Measurements from ENCODE around the gene RAPGEF5. TPM values are rescaled to one million over a fixed set of nuclear protein-coding genes. Genes with fewer than 3 reads are reported as not detected.
A peak's percentile ranks its signal among the peaks of the same experiment; 100 is the strongest.

Gene RAPGEF5
- total RNA-seq, 2 donors from 2014 or later, result 7.4 to 29.8 TPM

- H3K4me1 ChIP-seq (replicated peaks), result no peaks in the 10 kb centered on the region
- H3K27ac ChIP-seq, result no peak overlapping the region
- DNase-seq (ENCODE audit: low spot score), result no peak
- intact Hi-C loops (cut with DNase I), result no loop called here
- TF ChIP-seq POLR2AphosphoS5 (IDR thresholded peaks at IDR 0.05) (no peak), CTCF (IDR thresholded peaks at IDR 0.05) (no peak), POLR2A (IDR thresholded peaks at IDR 0.05) (no peak)
- no peaks in the 10 kb centered on the region for H3K9me3 ChIP-seq
- H3K27me3 ChIP-seq (replicated peaks; ENCODE audit: insufficient read depth), result no peaks in the 10 kb centered on the region
- H3K36me3 ChIP-seq, result no peaks in the 10 kb centered on the region
- H3K4me3 ChIP-seq, result no peak overlapping the region
- 98% methylated on average over 4 of the region's 4 CpGs for WGBS
These were observed 4.1 kb downstream of the RAPGEF5 start for GRCh38 chr7:22352887-22353286.

- intact Hi-C loops (cut with DNase I), result no loop called here
- DNase-seq (ENCODE audit: low spot score), result no peak
- WGBS, result 29% methylated on average over 2 of the region's 2 CpGs
- no peaks in the 10 kb centered on the region for H3K9me3 ChIP-seq
- no peak overlapping the region for H3K27ac ChIP-seq
- no peaks in the 10 kb centered on the region for H3K4me1 ChIP-seq (replicated peaks)
- no peak for TF ChIP-seq POLR2AphosphoS5 (IDR thresholded peaks at IDR 0.05)
- no peak for TF ChIP-seq CTCF (IDR thresholded peaks at IDR 0.05)
- TF ChIP-seq POLR2A (IDR thresholded peaks at IDR 0.05), result no peak
- H3K27me3 ChIP-seq (replicated peaks; ENCODE audit: insufficient read depth), result no peaks in the 10 kb centered on the region
- H3K36me3 ChIP-seq, result no peaks in the 10 kb centered on the region
- no peak overlapping the region for H3K4me3 ChIP-seq
These were observed 5.1 kb downstream of the RAPGEF5 start for GRCh38 chr7:22351878-22352277.

- no peaks in the 10 kb centered on the region for H3K4me1 ChIP-seq (replicated peaks)
- no peak for DNase-seq (ENCODE audit: low spot score)
- 39% methylated on average over 2 of the region's 2 CpGs for WGBS
- no peaks in the 10 kb centered on the region for H3K27me3 ChIP-seq (replicated peaks; ENCODE audit: insufficient read depth)
- H3K4me3 ChIP-seq, result no peak overlapping the region
- no peak for TF ChIP-seq CTCF (IDR thresholded peaks at IDR 0.05)
- TF ChIP-seq POLR2A (IDR thresholded peaks at IDR 0.05), result no peak
- no peak for TF ChIP-seq POLR2AphosphoS5 (IDR thresholded peaks at IDR 0.05)
- H3K27ac ChIP-seq, result no peak overlapping the region
- H3K36me3 ChIP-seq, result no peaks in the 10 kb centered on the region
- intact Hi-C loops (cut with DNase I), result no loop called here
- no peaks in the 10 kb centered on the region for H3K9me3 ChIP-seq
These were observed 5.6 kb downstream of the RAPGEF5 start for GRCh38 chr7:22351329-22351692.

- Histone ChIP-seq H3K27ac (no peak overlapping the region), H3K4me3 (no peak overlapping the region), H3K4me1 (replicated peaks) (no peaks in the 10 kb centered on the region), H3K27me3 (replicated peaks; ENCODE audit: insufficient read depth) (no peaks in the 10 kb centered on the region), H3K9me3 (no peaks in the 10 kb centered on the region), H3K36me3 (no peaks in the 10 kb centered on the region)
- 24% methylated on average over 2 of the region's 2 CpGs for WGBS
- TF ChIP-seq POLR2A (IDR thresholded peaks at IDR 0.05) (no peak), CTCF (IDR thresholded peaks at IDR 0.05) (no peak), POLR2AphosphoS5 (IDR thresholded peaks at IDR 0.05) (peak; percentile 69)
- peak; percentile 34 for DNase-seq (ENCODE audit: low spot score)
- intact Hi-C loops (cut with DNase I), result no loop called here
These were observed 6.3 kb downstream of the RAPGEF5 start for GRCh38 chr7:22350466-22351328.

DNA sequence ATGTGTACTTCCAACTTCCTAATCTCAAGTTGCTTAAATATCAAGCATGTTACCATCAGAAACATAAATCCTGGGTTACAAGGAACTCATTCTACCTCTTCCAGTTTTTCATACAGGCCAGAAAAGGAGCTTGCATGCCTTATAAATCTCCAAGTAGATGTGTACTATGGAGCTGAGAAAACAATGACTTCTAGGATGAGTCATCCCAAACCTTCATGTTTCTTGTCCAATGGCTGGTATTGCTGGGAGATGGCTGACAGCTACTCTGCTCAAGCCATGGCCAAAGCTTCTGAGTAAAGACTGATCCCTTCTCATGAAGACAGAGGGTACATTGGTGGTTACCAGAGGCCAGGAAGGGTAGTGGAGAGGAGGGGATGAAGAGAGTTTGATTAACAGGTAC lies 8.6 kb downstream of the RAPGEF5 start:
- Histone ChIP-seq H3K4me1 (replicated peaks) (no peaks in the 10 kb centered on the region), H3K36me3 (no peaks in the 10 kb centered on the region), H3K27ac (no peak overlapping the region), H3K27me3 (replicated peaks; ENCODE audit: insufficient read depth) (no peaks in the 10 kb centered on the region), H3K4me3 (no peak overlapping the region), H3K9me3 (no peaks in the 10 kb centered on the region)
- intact Hi-C loops (cut with DNase I), result no loop called here
- DNase-seq (ENCODE audit: low spot score), result no peak
- TF ChIP-seq POLR2AphosphoS5 (IDR thresholded peaks at IDR 0.05), result no peak
- no peak for TF ChIP-seq CTCF (IDR thresholded peaks at IDR 0.05)
- TF ChIP-seq POLR2A (IDR thresholded peaks at IDR 0.05), result no peak
